GM18861 (cell line): ENCODE results near the gene SEC24C.
"Not testable (repeated sequence)": the region's sequence is repeated elsewhere in the genome, so short reads cannot be mapped to it uniquely, and the experiment has no call there.

Experiments used
- ATAC-seq: cut with Tn5 transposase; IDR thresholded peaks from one replicate; pipeline ENCODE4 v1.9.1; 2021; ENCODE audit not compliant: unreplicated experiment

The SEC24C gene

GRCh38 chr10:73731588-73732375, 12.4 kb upstream of the SEC24C start:
- no peak for ATAC-seq

GRCh38 chr10:73732426-73732825, 11.7 kb upstream of the SEC24C start:
- ATAC-seq: no peak

GRCh38 chr10:73732931-73733623, 11.1 kb upstream of the SEC24C start:
- no peak for ATAC-seq

- ATAC-seq: no peak
These were observed 10.0 kb upstream of the SEC24C start for GRCh38 chr10:73734028-73734720.

GRCh38 chr10:73734796-73735305, 9.3 kb upstream of the SEC24C start:
- no peak for ATAC-seq

GRCh38 chr10:73740501-73741254, 3.5 kb upstream of the SEC24C start:
- ATAC-seq: not testable (repeated sequence)

GRCh38 chr10:73742454-73742734, 1.8 kb upstream of the SEC24C start:
- no peak for ATAC-seq

- no peak for ATAC-seq
These were observed 756 bp upstream of the SEC24C start for GRCh38 chr10:73743327-73743904.

GRCh38 chr10:73744664-73744975, 448 bp downstream of the SEC24C start:
- no peak for ATAC-seq

GRCh38 chr10:73746721-73747120, 2.5 kb downstream of the SEC24C start:
- no peak for ATAC-seq

- no peak for ATAC-seq
These were observed 6.6 kb downstream of the SEC24C start for GRCh38 chr10:73750819-73751218.

- ATAC-seq: no peak
These were observed 12.0 kb downstream of the SEC24C start for GRCh38 chr10:73756183-73756582.

GRCh38 chr10:73758704-73759511, 14.7 kb downstream of the SEC24C start:
- no peak for ATAC-seq

GRCh38 chr10:73759512-73760115, 15.4 kb downstream of the SEC24C start:
- ATAC-seq: no peak

- ATAC-seq: no peak
These were observed 17.6 kb downstream of the SEC24C start for GRCh38 chr10:73761781-73762180.

GRCh38 chr10:73762915-73763314, 18.7 kb downstream of the SEC24C start:
- no peak for ATAC-seq

GRCh38 chr10:73763343-73763742, 19.2 kb downstream of the SEC24C start:
- ATAC-seq: no peak

GRCh38 chr10:73765066-73765465, 20.9 kb downstream of the SEC24C start:
- ATAC-seq: no peak

GRCh38 chr10:73768881-73769280, 24.7 kb downstream of the SEC24C start:
- no peak for ATAC-seq

- ATAC-seq: no peak
These were observed 25.2 kb downstream of the SEC24C start for GRCh38 chr10:73769396-73769795.
